ENCODE data around the gene FAM219B.

FAM219B gene

GRCh38 chr15:74869726-74870407 is 36.8 kb downstream of the FAM219B start:
- H3K4me3 ChIP-seq (ENCODE audit: low read length), result no peak overlapping the region

GRCh38 chr15:74869372-74869725 is 37.3 kb downstream of the FAM219B start:
- Histone ChIP-seq H3K27ac (ENCODE audit: low read length) (no peak overlapping the region), H3K36me3 (ENCODE audit: control insufficient read depth, low read depth, low read length) (no peaks in the 10 kb centered on the region), H3K27me3 (ENCODE audit: control insufficient read depth, insufficient read depth, low read length) (no peaks in the 10 kb centered on the region), H3K4me3 (ENCODE audit: low read length) (no peak overlapping the region), H3K9me3 (ENCODE audit: control insufficient read depth, low read depth, low read length) (no peaks in the 10 kb centered on the region), H3K4me1 (ENCODE audit: control insufficient read depth, low read depth, low read length) (no peaks in the 10 kb centered on the region), H3K9ac (ENCODE audit: low read length) (no peak overlapping the region)

More at GRCh38 chr15:74869726-74870407, 36.8 kb downstream of the FAM219B start:
- H3K9ac ChIP-seq (ENCODE audit: low read length), result no peak overlapping the region
- H3K36me3 ChIP-seq (ENCODE audit: control insufficient read depth, low read depth, low read length), result no peaks in the 10 kb centered on the region
- no peak overlapping the region for H3K27ac ChIP-seq (ENCODE audit: low read length)
- no peaks in the 10 kb centered on the region for H3K27me3 ChIP-seq (ENCODE audit: control insufficient read depth, insufficient read depth, low read length)
- H3K4me1 ChIP-seq (ENCODE audit: control insufficient read depth, low read depth, low read length), result no peaks in the 10 kb centered on the region
- no peaks in the 10 kb centered on the region for H3K9me3 ChIP-seq (ENCODE audit: control insufficient read depth, low read depth, low read length)

DNA sequence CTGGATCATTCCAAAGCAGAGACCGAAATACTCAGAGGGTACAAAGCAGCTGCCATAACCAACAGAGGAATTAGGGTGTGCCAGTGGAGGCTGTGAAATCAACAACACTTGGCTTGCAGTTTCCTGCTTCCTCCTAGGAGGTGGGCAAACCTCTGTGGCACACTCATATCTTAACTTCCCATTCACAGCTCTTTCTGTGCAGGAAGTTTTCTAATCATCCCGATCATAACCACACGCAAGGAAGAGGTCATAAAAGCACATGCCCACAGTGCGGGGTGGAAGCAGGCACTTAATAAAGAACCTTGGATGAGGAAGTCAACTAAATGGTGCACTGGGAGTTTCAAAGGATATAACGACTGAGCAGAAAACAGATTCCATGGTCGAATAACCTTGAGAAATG is 38.6 kb downstream of the FAM219B start:
- no peak overlapping the region for H3K27ac ChIP-seq (ENCODE audit: low read length)
- H3K9ac ChIP-seq (ENCODE audit: low read length), result no peak overlapping the region
- no peak overlapping the region for H3K4me3 ChIP-seq (ENCODE audit: low read length)
- H3K36me3 ChIP-seq (ENCODE audit: control insufficient read depth, low read depth, low read length), result no peaks in the 10 kb centered on the region
- H3K27me3 ChIP-seq (ENCODE audit: control insufficient read depth, insufficient read depth, low read length), result no peaks in the 10 kb centered on the region
- no peaks in the 10 kb centered on the region for H3K4me1 ChIP-seq (ENCODE audit: control insufficient read depth, low read depth, low read length)
- no peaks in the 10 kb centered on the region for H3K9me3 ChIP-seq (ENCODE audit: control insufficient read depth, low read depth, low read length)

GRCh38 chr15:74867466-74868038 is 39.1 kb downstream of the FAM219B start:
- no peaks in the 10 kb centered on the region for H3K4me1 ChIP-seq (ENCODE audit: control insufficient read depth, low read depth, low read length)
- no peak overlapping the region for H3K9ac ChIP-seq (ENCODE audit: low read length)

GRCh38 chr15:74866090-74866489 is 40.6 kb downstream of the FAM219B start:
- Histone ChIP-seq H3K9ac (ENCODE audit: low read length) (no peak overlapping the region), H3K27me3 (ENCODE audit: control insufficient read depth, insufficient read depth, low read length) (no peaks in the 10 kb centered on the region), H3K27ac (ENCODE audit: low read length) (no peak overlapping the region), H3K9me3 (ENCODE audit: control insufficient read depth, low read depth, low read length) (no peaks in the 10 kb centered on the region), H3K4me1 (ENCODE audit: control insufficient read depth, low read depth, low read length) (no peaks in the 10 kb centered on the region), H3K36me3 (ENCODE audit: control insufficient read depth, low read depth, low read length) (no peaks in the 10 kb centered on the region), H3K4me3 (ENCODE audit: low read length) (no peak overlapping the region)

More at GRCh38 chr15:74867466-74868038, 39.1 kb downstream of the FAM219B start:
- H3K27me3 ChIP-seq (ENCODE audit: control insufficient read depth, insufficient read depth, low read length), result no peaks in the 10 kb centered on the region
- no peaks in the 10 kb centered on the region for H3K9me3 ChIP-seq (ENCODE audit: control insufficient read depth, low read depth, low read length)
- H3K27ac ChIP-seq (ENCODE audit: low read length), result no peak overlapping the region
- H3K36me3 ChIP-seq (ENCODE audit: control insufficient read depth, low read depth, low read length), result no peaks in the 10 kb centered on the region
- H3K4me3 ChIP-seq (ENCODE audit: low read length), result no peak overlapping the region

DNA sequence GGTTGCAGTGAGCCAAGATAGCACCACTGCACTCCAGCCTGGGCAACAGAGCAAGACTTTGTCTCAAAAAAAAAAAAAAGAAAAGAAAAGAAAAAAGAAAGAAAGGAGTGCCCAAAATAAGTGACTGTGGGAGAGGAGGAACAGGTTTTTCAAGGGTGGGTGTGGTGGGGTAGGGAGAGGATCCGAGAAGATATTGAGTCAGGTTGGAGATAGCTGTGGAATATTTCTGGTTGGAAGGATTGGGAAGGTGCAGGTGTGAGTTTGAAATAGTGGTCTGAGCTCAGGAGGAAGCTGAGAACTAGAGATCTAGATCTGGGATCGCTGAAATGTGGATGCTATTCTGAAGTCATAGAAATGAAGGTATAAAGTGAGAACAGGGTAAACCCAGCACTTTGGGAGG is 41.3 kb downstream of the FAM219B start:
- H3K36me3 ChIP-seq (ENCODE audit: control insufficient read depth, low read depth, low read length), result no peaks in the 10 kb centered on the region
- no peaks in the 10 kb centered on the region for H3K27me3 ChIP-seq (ENCODE audit: control insufficient read depth, insufficient read depth, low read length)
- H3K9ac ChIP-seq (ENCODE audit: low read length), result no peak overlapping the region
- no peak overlapping the region for H3K4me3 ChIP-seq (ENCODE audit: low read length)
- H3K4me1 ChIP-seq (ENCODE audit: control insufficient read depth, low read depth, low read length), result no peaks in the 10 kb centered on the region
- no peak overlapping the region for H3K27ac ChIP-seq (ENCODE audit: low read length)
- no peaks in the 10 kb centered on the region for H3K9me3 ChIP-seq (ENCODE audit: control insufficient read depth, low read depth, low read length)

- Histone ChIP-seq H3K4me1 (ENCODE audit: control insufficient read depth, low read depth, low read length) (no peaks in the 10 kb centered on the region), H3K27me3 (ENCODE audit: control insufficient read depth, insufficient read depth, low read length) (no peaks in the 10 kb centered on the region), H3K4me3 (ENCODE audit: low read length) (no peak overlapping the region), H3K9me3 (ENCODE audit: control insufficient read depth, low read depth, low read length) (no peaks in the 10 kb centered on the region), H3K27ac (ENCODE audit: low read length) (no peak overlapping the region), H3K9ac (ENCODE audit: low read length) (no peak overlapping the region), H3K36me3 (ENCODE audit: control insufficient read depth, low read depth, low read length) (no peaks in the 10 kb centered on the region)
These were observed 42.4 kb downstream of the FAM219B start for GRCh38 chr15:74864296-74864695.

- Histone ChIP-seq H3K4me1 (ENCODE audit: control insufficient read depth, low read depth, low read length) (no peaks in the 10 kb centered on the region), H3K9me3 (ENCODE audit: control insufficient read depth, low read depth, low read length) (no peaks in the 10 kb centered on the region), H3K36me3 (ENCODE audit: control insufficient read depth, low read depth, low read length) (no peaks in the 10 kb centered on the region), H3K27ac (ENCODE audit: low read length) (no peak overlapping the region), H3K27me3 (ENCODE audit: control insufficient read depth, insufficient read depth, low read length) (no peaks in the 10 kb centered on the region), H3K9ac (ENCODE audit: low read length) (no peak overlapping the region), H3K4me3 (ENCODE audit: low read length) (no peak overlapping the region)
These were observed 43.2 kb downstream of the FAM219B start for GRCh38 chr15:74863239-74864056.

GRCh38 chr15:74858369-74858740 is 48.3 kb downstream of the FAM219B start:
- Histone ChIP-seq H3K4me3 (ENCODE audit: low read length) (no peak overlapping the region), H3K27me3 (ENCODE audit: control insufficient read depth, insufficient read depth, low read length) (no peaks in the 10 kb centered on the region), H3K9me3 (ENCODE audit: control insufficient read depth, low read depth, low read length) (no peaks in the 10 kb centered on the region), H3K4me1 (ENCODE audit: control insufficient read depth, low read depth, low read length) (no peaks in the 10 kb centered on the region), H3K27ac (ENCODE audit: low read length) (no peak overlapping the region), H3K36me3 (ENCODE audit: control insufficient read depth, low read depth, low read length) (peaks cover 1% of the 10 kb centered on the region), H3K9ac (ENCODE audit: low read length) (no peak overlapping the region)

- Histone ChIP-seq H3K27me3 (ENCODE audit: control insufficient read depth, insufficient read depth, low read length) (no peaks in the 10 kb centered on the region), H3K27ac (ENCODE audit: low read length) (no peak overlapping the region), H3K4me3 (ENCODE audit: low read length) (no peak overlapping the region), H3K36me3 (ENCODE audit: control insufficient read depth, low read depth, low read length) (peaks cover 7% of the 10 kb centered on the region), H3K9ac (ENCODE audit: low read length) (no peak overlapping the region), H3K9me3 (ENCODE audit: control insufficient read depth, low read depth, low read length) (no peaks in the 10 kb centered on the region), H3K4me1 (ENCODE audit: control insufficient read depth, low read depth, low read length) (no peaks in the 10 kb centered on the region)
These were observed 48.8 kb downstream of the FAM219B start for GRCh38 chr15:74857671-74858368.

DNA sequence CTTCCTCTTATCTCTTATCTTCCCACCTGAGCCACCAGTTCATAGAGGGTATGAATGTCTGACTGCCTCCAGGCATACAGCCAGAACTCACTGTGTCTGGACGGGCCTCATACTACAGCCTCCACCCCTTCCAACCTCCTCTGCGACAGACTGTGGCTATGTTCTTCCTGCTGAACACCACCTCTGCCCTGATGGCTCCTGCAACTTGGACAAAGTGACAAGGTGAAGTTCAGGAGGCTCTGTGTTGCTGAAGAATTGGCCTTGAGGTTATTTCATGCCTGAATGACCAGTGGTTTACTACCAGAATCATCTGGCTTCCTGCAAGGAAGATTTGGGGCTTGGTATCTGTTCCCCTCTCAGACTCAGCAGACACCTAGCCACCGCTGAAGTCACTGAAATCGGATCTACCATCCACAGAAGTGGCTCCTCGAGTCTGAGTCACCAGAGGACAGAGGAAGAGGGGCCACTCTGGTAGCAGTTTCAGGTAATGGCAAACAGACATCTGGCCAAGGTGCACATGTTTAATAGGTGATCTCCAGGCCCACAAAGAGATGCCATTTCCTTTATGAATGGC is 49.5 kb downstream of the FAM219B start:
- no peak overlapping the region for H3K4me3 ChIP-seq (ENCODE audit: low read length)
- H3K9me3 ChIP-seq (ENCODE audit: control insufficient read depth, low read depth, low read length), result no peaks in the 10 kb centered on the region
- H3K27me3 ChIP-seq (ENCODE audit: control insufficient read depth, insufficient read depth, low read length), result no peaks in the 10 kb centered on the region
- H3K36me3 ChIP-seq (ENCODE audit: control insufficient read depth, low read depth, low read length), result peaks cover 13% of the 10 kb centered on the region
- H3K9ac ChIP-seq (ENCODE audit: low read length), result no peak overlapping the region
- no peaks in the 10 kb centered on the region for H3K4me1 ChIP-seq (ENCODE audit: control insufficient read depth, low read depth, low read length)
- H3K27ac ChIP-seq (ENCODE audit: low read length), result no peak overlapping the region

Data from iPS-18a (cell line).